ENCODE results near the gene PDE3B. TPM values are rescaled to one million over a fixed set of nuclear protein-coding genes. Genes with fewer than 3 reads are reported as not detected.

PDE3B gene
- total RNA-seq, 2 donors from 2014 or later: 17.4 to 64.6 TPM

DNA sequence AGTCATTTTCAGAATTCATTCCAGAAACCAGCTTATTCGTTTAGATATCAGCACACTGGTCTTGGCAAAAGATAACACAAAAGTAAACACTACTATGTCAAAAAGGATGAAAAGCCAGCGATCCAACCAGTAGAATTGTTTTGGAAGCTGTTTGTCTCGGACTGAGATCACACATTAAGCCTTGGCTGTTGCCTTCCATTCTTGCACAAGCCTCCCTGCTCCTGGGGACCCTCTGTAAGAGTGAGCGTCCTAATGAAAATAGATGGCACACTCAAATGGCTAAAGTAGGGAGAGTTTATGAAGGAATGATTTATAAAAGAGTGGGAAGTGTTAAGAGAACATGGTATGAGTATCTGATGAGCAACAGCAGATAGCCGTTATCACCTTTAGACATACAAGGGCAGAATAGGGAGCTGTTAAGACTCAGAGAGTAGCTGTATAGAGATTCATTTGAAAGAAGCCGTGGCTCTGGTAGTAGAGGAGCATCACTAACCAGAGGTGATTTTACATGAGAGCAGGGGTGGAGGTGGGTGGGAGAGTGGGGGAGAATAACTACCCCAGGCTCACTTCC, 25.2 kb downstream of the PDE3B start:
- Histone ChIP-seq H3K27me3 (no peaks in the 10 kb centered on the region), H3K9me3 (no peaks in the 10 kb centered on the region), H3K36me3 (replicated peaks in 1 of 2; ENCODE audit: insufficient read depth in 1 of 2, low read depth in 2 of 2) (no peaks in the 10 kb centered on the region), H3K4me3 (no peak overlapping the region), H3K27ac (no peak overlapping the region), H3K4me1 (peaks cover 10% of the 10 kb centered on the region)
- ATAC-seq (no peak), DNase-seq (no peak)
- no peak for TF ChIP-seq POLR2A (IDR thresholded peaks at IDR 0.05)
- TF ChIP-seq, protein P1, sequence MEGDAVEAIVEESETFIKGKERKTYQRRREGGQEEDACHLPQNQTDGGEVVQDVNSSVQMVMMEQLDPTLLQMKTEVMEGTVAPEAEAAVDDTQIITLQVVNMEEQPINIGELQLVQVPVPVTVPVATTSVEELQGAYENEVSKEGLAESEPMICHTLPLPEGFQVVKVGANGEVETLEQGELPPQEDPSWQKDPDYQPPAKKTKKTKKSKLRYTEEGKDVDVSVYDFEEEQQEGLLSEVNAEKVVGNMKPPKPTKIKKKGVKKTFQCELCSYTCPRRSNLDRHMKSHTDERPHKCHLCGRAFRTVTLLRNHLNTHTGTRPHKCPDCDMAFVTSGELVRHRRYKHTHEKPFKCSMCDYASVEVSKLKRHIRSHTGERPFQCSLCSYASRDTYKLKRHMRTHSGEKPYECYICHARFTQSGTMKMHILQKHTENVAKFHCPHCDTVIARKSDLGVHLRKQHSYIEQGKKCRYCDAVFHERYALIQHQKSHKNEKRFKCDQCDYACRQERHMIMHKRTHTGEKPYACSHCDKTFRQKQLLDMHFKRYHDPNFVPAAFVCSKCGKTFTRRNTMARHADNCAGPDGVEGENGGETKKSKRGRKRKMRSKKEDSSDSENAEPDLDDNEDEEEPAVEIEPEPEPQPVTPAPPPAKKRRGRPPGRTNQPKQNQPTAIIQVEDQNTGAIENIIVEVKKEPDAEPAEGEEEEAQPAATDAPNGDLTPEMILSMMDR (IDR thresholded peaks at IDR 0.05): no peak
- intact Hi-C loops (cut with DNase I): no loop called here
- 49 to 50% methylated on average over 6 of the region's 6 CpGs for WGBS, 2 donors

DNA sequence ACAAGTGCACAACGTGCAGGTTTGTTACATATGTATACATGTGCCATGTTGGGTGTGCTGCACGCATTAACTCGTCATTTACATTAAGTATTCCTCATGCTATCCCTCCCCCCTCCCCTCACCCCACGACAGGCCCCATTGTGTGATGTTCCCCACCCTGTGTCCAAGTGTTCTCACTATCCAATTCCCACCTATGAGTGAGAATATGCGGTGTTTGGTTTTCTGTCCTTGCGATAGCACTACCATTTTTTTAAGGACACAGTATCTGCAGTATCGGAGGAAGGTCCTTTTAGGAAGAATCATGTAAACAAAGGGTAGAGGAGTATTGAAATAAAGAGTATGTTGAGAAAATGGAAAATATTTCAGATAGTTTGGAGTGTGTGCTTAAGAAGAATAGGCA, 25.9 kb downstream of the PDE3B start:
- Histone ChIP-seq H3K9me3 (no peaks in the 10 kb centered on the region), H3K36me3 (replicated peaks in 1 of 2; ENCODE audit: insufficient read depth in 1 of 2, low read depth in 2 of 2) (no peaks in the 10 kb centered on the region), H3K4me3 (no peak overlapping the region), H3K27ac (no peak overlapping the region), H3K27me3 (no peaks in the 10 kb centered on the region), H3K4me1 (peaks cover 10% of the 10 kb centered on the region)
- WGBS, 2 donors: 51 to 57% methylated on average over 7 of the region's 7 CpGs
- intact Hi-C loops (cut with DNase I): no loop called here
- no peak for TF ChIP-seq POLR2A (IDR thresholded peaks at IDR 0.05)
- TF ChIP-seq, protein P1 (IDR thresholded peaks at IDR 0.05): no peak
- DNase-seq (no peak), ATAC-seq (no peak)

DNA sequence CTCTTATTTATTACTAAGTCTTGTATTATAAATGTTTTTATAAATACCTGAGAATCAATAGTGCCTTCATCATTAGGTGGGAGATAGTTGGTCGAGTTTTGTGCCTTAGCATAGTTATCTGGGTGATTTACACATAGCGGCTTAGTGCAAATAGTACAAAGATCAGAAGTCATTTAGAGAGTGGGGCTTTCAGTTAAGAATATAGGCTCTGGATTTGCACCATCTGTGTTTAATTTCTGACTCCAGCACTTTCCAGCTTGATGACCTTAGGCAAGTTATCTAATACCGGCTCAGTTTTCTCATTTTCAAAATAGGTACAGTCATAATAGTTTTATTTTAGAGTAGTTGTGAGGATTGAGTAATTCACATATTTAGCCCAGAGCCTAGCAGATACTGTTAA, 26.4 kb downstream of the PDE3B start:
- ATAC-seq (no peak), DNase-seq (no peak)
- intact Hi-C loops (cut with DNase I): no loop called here
- Histone ChIP-seq H3K36me3 (replicated peaks in 1 of 2; ENCODE audit: insufficient read depth in 1 of 2, low read depth in 2 of 2) (no peaks in the 10 kb centered on the region), H3K27ac (no peak overlapping the region), H3K4me3 (no peak overlapping the region), H3K27me3 (no peaks in the 10 kb centered on the region), H3K9me3 (no peaks in the 10 kb centered on the region), H3K4me1 (peaks cover 10% of the 10 kb centered on the region)
- TF ChIP-seq, protein P1 (IDR thresholded peaks at IDR 0.05): no peak
- TF ChIP-seq POLR2A (IDR thresholded peaks at IDR 0.05): no peak
- 27 to 34% methylated on average over 3 of the region's 3 CpGs for WGBS, 2 donors

DNA sequence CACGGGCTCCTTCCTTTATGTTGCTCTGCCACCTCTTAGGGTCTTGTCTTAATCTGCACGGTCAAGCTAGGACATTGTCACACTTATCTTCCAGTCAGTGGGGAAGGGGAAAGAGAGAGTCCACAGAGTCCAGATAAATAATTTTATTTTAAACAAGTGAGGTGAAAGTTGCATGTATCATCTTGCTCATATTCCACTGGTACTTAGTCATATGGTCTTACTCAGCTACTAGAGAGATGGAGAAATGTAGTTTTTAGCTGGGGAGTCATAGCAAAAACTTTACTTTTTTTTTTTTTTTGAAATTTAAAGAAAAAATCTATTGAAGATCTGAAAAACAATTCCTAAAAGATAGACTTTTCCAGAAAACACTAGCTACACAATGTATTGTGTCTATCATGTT, 29.0 kb downstream of the PDE3B start:
- ATAC-seq (no peak), DNase-seq (no peak)
- intact Hi-C loops (cut with DNase I): no loop called here
- Histone ChIP-seq H3K9me3 (no peaks in the 10 kb centered on the region), H3K27ac (no peak overlapping the region), H3K36me3 (replicated peaks in 1 of 2; ENCODE audit: insufficient read depth in 1 of 2, low read depth in 2 of 2) (no peaks in the 10 kb centered on the region), H3K4me3 (no peak overlapping the region), H3K4me1 (peaks cover 22% of the 10 kb centered on the region), H3K27me3 (no peaks in the 10 kb centered on the region)
- WGBS, 2 donors: 83 to 87% methylated on average over 2 of the region's 2 CpGs
- TF ChIP-seq POLR2A (IDR thresholded peaks at IDR 0.05): no peak
- TF ChIP-seq, protein P1 (IDR thresholded peaks at IDR 0.05): no peak

DNA sequence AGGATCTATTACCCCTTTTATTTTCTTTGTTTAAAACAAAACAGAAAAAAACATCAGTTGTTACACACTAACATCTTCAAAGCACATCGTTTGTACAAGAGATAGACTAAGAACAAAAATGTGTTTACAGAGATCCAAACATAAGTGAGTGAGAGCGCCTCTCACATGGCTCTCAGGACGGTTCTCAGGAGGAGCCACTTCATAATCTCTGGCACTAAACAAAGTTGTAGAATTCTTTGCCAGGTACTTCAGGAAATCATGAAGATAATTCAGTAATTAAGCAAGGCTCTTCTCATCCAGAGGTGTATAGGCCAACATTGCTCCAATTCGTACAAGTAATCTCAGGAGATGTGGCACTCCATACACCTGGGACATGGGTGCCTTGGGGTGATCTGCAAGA, 29.8 kb downstream of the PDE3B start:
- intact Hi-C loops (cut with DNase I): no loop called here
- no peaks in the 10 kb centered on the region for H3K9me3 ChIP-seq
- no peak overlapping the region for H3K4me3 ChIP-seq
- DNase-seq (no peak), ATAC-seq (no peak)
- no peaks in the 10 kb centered on the region for H3K27me3 ChIP-seq
- H3K36me3 ChIP-seq (replicated peaks in 1 of 2; ENCODE audit: insufficient read depth in 1 of 2, low read depth in 2 of 2): no peaks in the 10 kb centered on the region
- no peak overlapping the region for H3K27ac ChIP-seq
- H3K4me1 ChIP-seq: peaks cover 17% of the 10 kb centered on the region
- 89 to 93% methylated on average over 4 of the region's 4 CpGs for WGBS, 2 donors
- TF ChIP-seq, protein P1 (IDR thresholded peaks at IDR 0.05): no peak
- no peak for TF ChIP-seq POLR2A (IDR thresholded peaks at IDR 0.05)
